Testis (tissue), 3 donors: ENCODE results near the gene ARID5A. TPM values are rescaled to one million over a fixed set of nuclear protein-coding genes. Genes with fewer than 3 reads are reported as not detected.

Experiments
- DNase-seq: peaks from one replicate; pipeline ENCODE4 v3.0.0-alpha.2; 2019
- H3K27ac ChIP-seq, 2 donors: fragments of 200-600 bp; sonication (generic); one replicate each; pipeline ENCODE4 v1.5.1; 2019
- H3K27me3 ChIP-seq: fragments of 200-600 bp; sonication (generic); one replicate; pipeline ENCODE4 v1.5.1; 2019
- H3K36me3 ChIP-seq: fragments of 200-600 bp; sonication (generic); one replicate; pipeline ENCODE4 v1.5.1; 2017; ENCODE audit warnings: low read depth; ENCODE audit errors: missing control alignments
- H3K4me1 ChIP-seq: fragments of 200-600 bp; sonication (generic); one replicate; pipeline ENCODE4 v1.5.1; 2019
- H3K4me3 ChIP-seq, 2 donors: fragments of 200-600 bp; sonication (generic); one replicate each; pipeline ENCODE4 v1.5.1; 2017 to 2019
- H3K9me3 ChIP-seq: fragments of 200-600 bp; sonication (generic); one replicate; pipeline ENCODE4 v1.5.1; 2017
- POLR2A ChIP-seq: fragments of 450-650 bp; IDR thresholded peaks from one replicate; pipeline ENCODE4 v1.6.1; 2017; ENCODE audit warnings: antibody characterized with exemption, mild to moderate bottlenecking, moderate library complexity
- WGBS, 2 donors: methylation state at CpG; one replicate each; pipeline ENCODE4 v1.1.5; 2018; 5-methylcytosine and 5-hydroxymethylcytosine counted together
- intact Hi-C: fragments of 100-400 bp; cut with DNase I; formaldehyde crosslinking; loops from one replicate; pipeline ENCODE4 v1.15.1; 2023; ENCODE audit warnings: low total_unique reads
- polyA plus RNA-seq: library from polyadenylated mRNA; stranded (reverse); fragments of 350-450 nt; fragmentation: Illumina TruSeq; extraction: RNeasy Lipid Tissue Mini Kit (QIAGEN cat#74804); gene quantifications from one replicate; pipeline ENCODE4 v1.2.3, GENCODE V29; 2014; ENCODE audit warnings: low read depth, low replicate concordance; ENCODE audit not compliant: insufficient read depth
- total RNA-seq, 2 donors: library from RNA; depleted of rRNA; stranded (reverse); fragments of >200 nt; gene quantifications; one replicate each; pipeline ENCODE4 v1.2.3, GENCODE V29; 2016
- TF ChIP-seq, protein P1 (sequence below), 3 experiments: fragments of 450-650 bp in 2 of 3; fragments of 200-600 bp in 1 of 3; sonication (generic) in 1 of 3; IDR thresholded peaks; one replicate each; pipeline ENCODE4 v1.5.1; 2016 to 2019; ENCODE audit warnings: antibody characterized with exemption in 3 of 3, mild to moderate bottlenecking in 2 of 3, moderate library complexity in 1 of 3

Gene ARID5A
- total and polyA plus RNA-seq, 3 donors from 2014 or later, result 20.1 to 33.7 (median 31.7) TPM

DNA sequence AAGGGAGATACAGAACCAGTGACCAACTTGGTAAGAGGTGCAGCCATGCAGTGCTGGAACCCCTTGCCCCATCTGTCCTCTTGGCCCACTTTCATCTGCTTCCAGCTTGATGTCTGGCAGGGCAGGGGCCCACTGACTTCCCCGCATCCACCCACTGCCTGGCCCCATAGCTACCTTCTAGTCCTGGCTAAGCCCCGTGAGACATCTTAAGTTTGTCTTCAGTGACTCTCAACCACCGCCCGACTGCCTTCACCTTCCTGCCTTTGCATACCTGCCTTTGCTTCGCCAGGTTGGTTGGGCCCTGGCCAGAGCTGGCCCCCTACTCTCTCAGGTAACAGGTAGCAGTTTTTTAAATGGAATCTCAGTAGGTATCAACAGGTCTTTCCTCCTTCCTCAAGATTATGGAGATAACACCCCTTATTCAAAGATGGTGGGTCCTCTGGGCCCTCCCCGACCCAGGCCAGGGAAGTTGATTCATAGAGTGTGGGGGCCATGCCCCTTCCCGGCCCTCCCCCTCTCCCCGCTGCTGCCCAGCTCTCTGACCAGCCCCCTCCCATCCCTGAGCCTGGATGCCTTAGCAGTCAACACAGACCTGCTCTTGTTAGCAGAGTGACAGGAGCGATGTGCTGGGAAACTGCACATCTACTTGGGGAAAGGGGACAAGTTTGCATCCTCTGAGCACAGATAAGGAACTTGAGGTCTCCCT lies 2.8 kb downstream of the ARID5A start:
- no peak for TF ChIP-seq POLR2A
- TF ChIP-seq, protein P1, sequence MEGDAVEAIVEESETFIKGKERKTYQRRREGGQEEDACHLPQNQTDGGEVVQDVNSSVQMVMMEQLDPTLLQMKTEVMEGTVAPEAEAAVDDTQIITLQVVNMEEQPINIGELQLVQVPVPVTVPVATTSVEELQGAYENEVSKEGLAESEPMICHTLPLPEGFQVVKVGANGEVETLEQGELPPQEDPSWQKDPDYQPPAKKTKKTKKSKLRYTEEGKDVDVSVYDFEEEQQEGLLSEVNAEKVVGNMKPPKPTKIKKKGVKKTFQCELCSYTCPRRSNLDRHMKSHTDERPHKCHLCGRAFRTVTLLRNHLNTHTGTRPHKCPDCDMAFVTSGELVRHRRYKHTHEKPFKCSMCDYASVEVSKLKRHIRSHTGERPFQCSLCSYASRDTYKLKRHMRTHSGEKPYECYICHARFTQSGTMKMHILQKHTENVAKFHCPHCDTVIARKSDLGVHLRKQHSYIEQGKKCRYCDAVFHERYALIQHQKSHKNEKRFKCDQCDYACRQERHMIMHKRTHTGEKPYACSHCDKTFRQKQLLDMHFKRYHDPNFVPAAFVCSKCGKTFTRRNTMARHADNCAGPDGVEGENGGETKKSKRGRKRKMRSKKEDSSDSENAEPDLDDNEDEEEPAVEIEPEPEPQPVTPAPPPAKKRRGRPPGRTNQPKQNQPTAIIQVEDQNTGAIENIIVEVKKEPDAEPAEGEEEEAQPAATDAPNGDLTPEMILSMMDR (IDR thresholded peaks at IDR 0.05), result no peak
- no peaks in the 10 kb centered on the region for H3K27me3 ChIP-seq
- H3K27ac ChIP-seq, result no peak overlapping the region
- H3K9me3 ChIP-seq, result no peaks in the 10 kb centered on the region
- no peak overlapping the region for H3K4me3 ChIP-seq
- intact Hi-C loops, result no loop called here
- WGBS, 2 donors, result 82 to 83% methylated on average over 9 of the region's 9 CpGs
- no peak for DNase-seq
- peaks cover 30% of the 10 kb centered on the region for H3K4me1 ChIP-seq
- no peaks in the 10 kb centered on the region for H3K36me3 ChIP-seq

DNA sequence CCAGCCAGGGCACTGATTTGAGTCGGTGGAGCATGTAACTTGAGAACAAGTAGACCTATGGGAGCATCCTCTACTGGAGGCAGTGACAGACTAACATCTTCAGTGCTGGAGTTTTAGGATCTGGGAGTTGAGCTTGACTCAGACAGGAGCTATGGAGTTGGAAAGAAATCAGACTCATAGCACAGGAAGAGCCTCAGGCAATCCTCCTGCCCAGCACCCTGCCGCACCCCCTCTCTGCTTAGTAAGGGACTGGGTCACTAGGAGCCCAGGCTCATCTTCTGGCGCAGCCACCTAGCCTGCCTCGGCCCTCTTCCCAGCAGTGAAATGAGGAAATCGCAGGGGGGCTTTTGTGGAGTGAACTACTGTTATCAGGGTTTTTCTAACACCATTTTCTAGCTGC lies 3.6 kb downstream of the ARID5A start:
- WGBS, 2 donors, result 84% methylated on average over 5 of the region's 5 CpGs
- intact Hi-C loops, result no loop called here
- no peaks in the 10 kb centered on the region for H3K36me3 ChIP-seq
- H3K4me3 ChIP-seq, result no peak overlapping the region
- TF ChIP-seq, protein P1 (IDR thresholded peaks at IDR 0.05), result no peak
- TF ChIP-seq POLR2A, result no peak
- no peak for DNase-seq
- no peaks in the 10 kb centered on the region for H3K27me3 ChIP-seq
- no peak overlapping the region for H3K27ac ChIP-seq
- H3K4me1 ChIP-seq, result peaks cover 22% of the 10 kb centered on the region
- no peaks in the 10 kb centered on the region for H3K9me3 ChIP-seq

DNA sequence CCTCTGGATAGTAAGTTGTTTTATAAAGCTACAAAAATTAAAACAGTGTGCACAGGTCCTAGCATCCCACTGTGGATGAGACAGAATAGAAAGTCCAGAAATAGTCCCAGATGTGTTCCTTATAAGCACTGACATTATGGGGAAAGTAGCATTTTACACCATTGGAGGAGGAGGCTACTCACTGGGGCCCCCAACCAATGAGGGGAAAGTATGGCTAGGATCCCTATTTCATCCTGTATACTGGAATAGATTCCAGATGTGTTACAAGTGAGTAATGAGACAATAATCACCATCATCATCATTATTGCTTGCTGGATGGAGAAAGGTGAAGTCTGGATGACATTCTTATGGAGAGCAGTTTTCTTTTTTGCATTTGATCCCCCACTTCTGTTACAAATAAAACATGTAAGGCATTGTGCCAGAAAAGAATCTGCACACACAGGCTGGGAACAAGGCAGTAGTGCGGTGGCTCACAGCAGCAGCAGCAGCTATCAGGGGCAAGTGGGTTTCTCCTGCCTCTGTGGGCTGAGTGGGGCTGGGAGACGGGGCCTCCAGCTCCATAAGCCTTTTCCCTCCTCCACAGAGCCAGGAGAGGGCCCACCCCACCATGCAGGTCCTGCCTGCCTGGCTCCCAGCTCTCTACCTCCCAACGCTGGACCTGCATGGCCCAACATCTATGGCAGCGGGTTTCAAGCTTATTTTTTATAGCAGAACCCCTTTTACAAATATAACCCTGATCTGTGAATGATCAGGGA lies 5.0 kb downstream of the ARID5A start:
- Histone ChIP-seq H3K4me3 (no peak overlapping the region), H3K27ac (no peak overlapping the region), H3K4me1 (peaks cover 20% of the 10 kb centered on the region), H3K9me3 (no peaks in the 10 kb centered on the region), H3K27me3 (no peaks in the 10 kb centered on the region), H3K36me3 (no peaks in the 10 kb centered on the region)
- 78 to 86% methylated on average over 4 of the region's 4 CpGs for whole genome bisulfite sequencing, 2 donors
- no peak for DNase-seq
- TF ChIP-seq POLR2A, result no peak
- TF ChIP-seq, protein P1 (IDR thresholded peaks at IDR 0.05), result no peak
- intact Hi-C loops, result no loop called here

DNA sequence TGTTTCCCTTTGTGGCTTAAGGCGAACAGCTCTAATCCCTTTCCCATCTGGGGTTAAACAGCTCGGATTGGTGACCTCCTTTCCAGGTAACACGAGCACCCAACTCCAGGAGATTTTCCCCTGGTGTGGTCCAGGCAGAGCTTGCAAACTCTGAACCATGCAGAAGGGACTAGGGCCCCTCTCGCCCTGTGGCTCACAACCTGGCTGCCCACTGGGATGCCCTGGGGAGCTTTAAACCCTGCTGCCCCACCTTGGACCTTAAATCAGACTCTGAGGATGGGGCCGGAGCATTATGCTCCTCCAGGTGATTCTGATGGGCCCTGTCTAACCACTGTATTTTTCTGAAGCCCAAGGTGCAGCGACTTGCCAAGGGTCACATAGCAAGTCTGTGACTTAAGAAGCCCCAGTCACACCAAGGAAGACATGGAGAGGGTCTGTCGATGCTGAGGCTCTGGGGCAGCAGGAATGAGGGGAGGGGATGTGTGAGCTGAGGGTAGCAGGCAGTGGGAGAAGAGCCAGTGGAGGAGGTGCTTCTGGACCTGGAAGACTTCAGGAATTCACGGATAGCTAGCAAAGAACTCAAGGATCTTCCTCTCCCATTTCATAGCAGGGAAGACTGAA lies 5.9 kb downstream of the ARID5A start:
- DNase-seq, result no peak
- TF ChIP-seq, protein P1 (IDR thresholded peaks at IDR 0.05), result no peak
- no peak for TF ChIP-seq POLR2A
- WGBS, 2 donors, result 90 to 95% methylated on average over 7 to 8 of the region's 8 CpGs
- Histone ChIP-seq H3K27ac (no peak overlapping the region), H3K9me3 (no peaks in the 10 kb centered on the region), H3K27me3 (no peaks in the 10 kb centered on the region), H3K4me1 (peaks cover 20% of the 10 kb centered on the region), H3K36me3 (no peaks in the 10 kb centered on the region), H3K4me3 (no peak overlapping the region)
- intact Hi-C loops, result no loop called here
